ENCODE results near the gene GRID1.

DNA sequence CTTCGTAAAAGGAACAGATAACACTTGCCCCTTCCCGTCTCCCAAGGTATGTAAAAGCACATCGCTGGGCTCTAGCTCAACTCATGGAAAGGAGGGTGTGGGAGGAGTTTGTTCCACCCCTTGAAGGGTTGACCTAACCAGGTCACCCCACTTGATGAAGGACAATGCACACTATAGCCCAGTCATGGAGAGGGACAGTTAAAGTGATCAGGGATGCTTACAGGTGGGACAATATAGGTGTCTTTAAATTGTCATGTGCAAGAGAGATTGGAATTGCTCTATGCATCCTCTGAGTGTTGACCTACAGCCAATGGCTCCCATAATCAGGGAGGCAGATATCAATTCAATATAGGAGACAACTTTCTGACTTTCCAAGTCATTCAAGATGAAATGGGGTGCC, 448.2 kb downstream of the GRID1 start:
- TF ChIP-seq, protein P1, sequence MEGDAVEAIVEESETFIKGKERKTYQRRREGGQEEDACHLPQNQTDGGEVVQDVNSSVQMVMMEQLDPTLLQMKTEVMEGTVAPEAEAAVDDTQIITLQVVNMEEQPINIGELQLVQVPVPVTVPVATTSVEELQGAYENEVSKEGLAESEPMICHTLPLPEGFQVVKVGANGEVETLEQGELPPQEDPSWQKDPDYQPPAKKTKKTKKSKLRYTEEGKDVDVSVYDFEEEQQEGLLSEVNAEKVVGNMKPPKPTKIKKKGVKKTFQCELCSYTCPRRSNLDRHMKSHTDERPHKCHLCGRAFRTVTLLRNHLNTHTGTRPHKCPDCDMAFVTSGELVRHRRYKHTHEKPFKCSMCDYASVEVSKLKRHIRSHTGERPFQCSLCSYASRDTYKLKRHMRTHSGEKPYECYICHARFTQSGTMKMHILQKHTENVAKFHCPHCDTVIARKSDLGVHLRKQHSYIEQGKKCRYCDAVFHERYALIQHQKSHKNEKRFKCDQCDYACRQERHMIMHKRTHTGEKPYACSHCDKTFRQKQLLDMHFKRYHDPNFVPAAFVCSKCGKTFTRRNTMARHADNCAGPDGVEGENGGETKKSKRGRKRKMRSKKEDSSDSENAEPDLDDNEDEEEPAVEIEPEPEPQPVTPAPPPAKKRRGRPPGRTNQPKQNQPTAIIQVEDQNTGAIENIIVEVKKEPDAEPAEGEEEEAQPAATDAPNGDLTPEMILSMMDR (IDR thresholded peaks at IDR 0.05) = no peak
- TF ChIP-seq POLR2A (IDR thresholded peaks at IDR 0.05) = no peak
